Fibroblast of skin of back (primary cell): ENCODE measurements around the gene ANKH.

Experiments
- DNase-seq: peaks from one replicate; pipeline ENCODE4 v3.0.0-alpha.2; 2013

ANKH gene

GRCh38 chr5:14732991-14733390 is 138.6 kb downstream of the ANKH start:
- no peak for DNase-seq

GRCh38 chr5:14730881-14731280 is 140.7 kb downstream of the ANKH start:
- DNase-seq: no peak

GRCh38 chr5:14730466-14730865 is 141.1 kb downstream of the ANKH start:
- DNase-seq: no peak

GRCh38 chr5:14729448-14730385 is 141.9 kb downstream of the ANKH start:
- no peak for DNase-seq

- DNase-seq: no peak
Measured at GRCh38 chr5:14728459-14728938, 143.1 kb downstream of the ANKH start.

- no peak for DNase-seq
Measured at GRCh38 chr5:14727928-14728458, 143.6 kb downstream of the ANKH start.

- DNase-seq: peak; percentile 75
Measured at GRCh38 chr5:14727428-14727865, 144.1 kb downstream of the ANKH start.

- peak; percentile 76 for DNase-seq
Measured at GRCh38 chr5:14726066-14726838, 145.3 kb downstream of the ANKH start.

- no peak for DNase-seq
Measured at GRCh38 chr5:14724633-14725032, 146.9 kb downstream of the ANKH start.

GRCh38 chr5:14723701-14724132 is 147.9 kb downstream of the ANKH start:
- DNase-seq: no peak

GRCh38 chr5:14722923-14723322 is 148.7 kb downstream of the ANKH start:
- DNase-seq: no peak

GRCh38 chr5:14721990-14722656 is 149.5 kb downstream of the ANKH start:
- peak; percentile 55 for DNase-seq

- DNase-seq: peak; percentile 78
Measured at GRCh38 chr5:14720236-14720923, 151.2 kb downstream of the ANKH start.

- DNase-seq: no peak
Measured at GRCh38 chr5:14718778-14719177, 152.8 kb downstream of the ANKH start.

GRCh38 chr5:14716755-14717752 is 154.5 kb downstream of the ANKH start:
- DNase-seq: no peak

GRCh38 chr5:14715481-14715880 is 156.1 kb downstream of the ANKH start:
- peak; percentile 54 for DNase-seq

- DNase-seq: no peak
Measured at GRCh38 chr5:14714706-14715105, 156.9 kb downstream of the ANKH start.

- DNase-seq: no peak
Measured at GRCh38 chr5:14713476-14714390, 157.8 kb downstream of the ANKH start.

GRCh38 chr5:14712666-14713065 is 158.9 kb downstream of the ANKH start:
- DNase-seq: no peak
